HG02763 (cell line): ENCODE results near the gene SEMA6B.

Experiments used
- ATAC-seq: cut with Tn5 transposase; IDR thresholded peaks from one replicate; pipeline ENCODE4 v1.9.1; 2021; ENCODE audit warnings: mild to moderate bottlenecking, moderate library complexity; ENCODE audit not compliant: unreplicated experiment

SEMA6B gene

GRCh38 chr19:4589579-4590410 lies 30.3 kb upstream of the SEMA6B start:
- no peak for ATAC-seq

GRCh38 chr19:4588291-4588761 lies 28.8 kb upstream of the SEMA6B start:
- no peak for ATAC-seq

- ATAC-seq = no peak
These were observed 28.0 kb upstream of the SEMA6B start for GRCh38 chr19:4587527-4587926.

GRCh38 chr19:4586691-4587090 lies 27.2 kb upstream of the SEMA6B start:
- no peak for ATAC-seq

GRCh38 chr19:4586245-4586644 lies 26.8 kb upstream of the SEMA6B start:
- no peak for ATAC-seq

GRCh38 chr19:4585556-4585955 lies 26.1 kb upstream of the SEMA6B start:
- no peak for ATAC-seq

GRCh38 chr19:4584670-4585460 lies 25.4 kb upstream of the SEMA6B start:
- no peak for ATAC-seq

GRCh38 chr19:4583961-4584669 lies 24.6 kb upstream of the SEMA6B start:
- no peak for ATAC-seq

GRCh38 chr19:4582980-4583842 lies 23.7 kb upstream of the SEMA6B start:
- ATAC-seq = no peak

GRCh38 chr19:4581666-4582553 lies 22.4 kb upstream of the SEMA6B start:
- ATAC-seq = no peak

GRCh38 chr19:4580961-4581665 lies 21.6 kb upstream of the SEMA6B start:
- no peak for ATAC-seq

GRCh38 chr19:4580021-4580901 lies 20.8 kb upstream of the SEMA6B start:
- ATAC-seq = no peak

GRCh38 chr19:4579389-4579788 lies 19.9 kb upstream of the SEMA6B start:
- no peak for ATAC-seq

GRCh38 chr19:4578552-4579248 lies 19.2 kb upstream of the SEMA6B start:
- no peak for ATAC-seq

GRCh38 chr19:4577020-4577782 lies 17.7 kb upstream of the SEMA6B start:
- no peak for ATAC-seq
